Measurements from ENCODE around the gene PHLDB3. TPM values are rescaled to one million over a fixed set of nuclear protein-coding genes. Genes with fewer than 3 reads are reported as not detected.

PHLDB3 gene
- total RNA-seq, 1 experiment from 2014 or later, result 5.6 TPM

DNA sequence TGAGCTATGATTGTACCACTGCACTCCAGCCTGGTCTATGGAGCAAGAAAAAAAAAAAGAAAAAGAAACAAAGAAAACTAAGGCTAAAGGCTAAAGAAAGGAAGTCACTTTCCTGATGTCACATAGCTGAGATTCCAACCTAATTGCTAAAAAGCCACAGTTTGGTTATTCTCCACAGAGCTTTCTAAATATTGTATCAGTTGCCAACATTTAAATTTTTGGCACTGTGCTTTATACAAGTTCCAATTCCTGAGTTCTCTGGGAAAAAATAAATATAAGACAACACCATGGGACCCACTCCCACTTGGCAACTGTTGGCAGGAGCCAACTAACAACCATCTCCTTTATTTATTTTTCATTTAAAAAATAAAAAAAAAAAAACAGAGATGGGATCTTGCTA is 27.9 kb downstream of the PHLDB3 start:
- no peaks in the 10 kb centered on the region for H3K36me3 ChIP-seq (ENCODE audit: insufficient read depth, low read length)
- no peak overlapping the region for H2AFZ ChIP-seq (ENCODE audit: low read length)
- no peak overlapping the region for H3K4me3 ChIP-seq (ENCODE audit: low read length)
- H3K79me2 ChIP-seq (ENCODE audit: low read length), result no peaks in the 10 kb centered on the region
- no peak for DNase-seq
- no peaks in the 10 kb centered on the region for H3K4me1 ChIP-seq (ENCODE audit: low read length)
- H3K9me2 ChIP-seq (replicated peaks; ENCODE audit: insufficient read depth, low read length), result no peaks in the 10 kb centered on the region
- no peaks in the 10 kb centered on the region for H3K9me3 ChIP-seq (ENCODE audit: low read length)
- H4K20me1 ChIP-seq (ENCODE audit: insufficient read depth, low read depth, low read length), result no peaks in the 10 kb centered on the region
- H3K4me2 ChIP-seq (ENCODE audit: low read depth, low read length, poor library complexity, severe bottlenecking), result no peak overlapping the region
- no peak overlapping the region for H3K9ac ChIP-seq (ENCODE audit: low read length)
- no peak overlapping the region for H3K27ac ChIP-seq (ENCODE audit: low read length)
- H3K27me3 ChIP-seq (ENCODE audit: low read length), result no peaks in the 10 kb centered on the region

DNA sequence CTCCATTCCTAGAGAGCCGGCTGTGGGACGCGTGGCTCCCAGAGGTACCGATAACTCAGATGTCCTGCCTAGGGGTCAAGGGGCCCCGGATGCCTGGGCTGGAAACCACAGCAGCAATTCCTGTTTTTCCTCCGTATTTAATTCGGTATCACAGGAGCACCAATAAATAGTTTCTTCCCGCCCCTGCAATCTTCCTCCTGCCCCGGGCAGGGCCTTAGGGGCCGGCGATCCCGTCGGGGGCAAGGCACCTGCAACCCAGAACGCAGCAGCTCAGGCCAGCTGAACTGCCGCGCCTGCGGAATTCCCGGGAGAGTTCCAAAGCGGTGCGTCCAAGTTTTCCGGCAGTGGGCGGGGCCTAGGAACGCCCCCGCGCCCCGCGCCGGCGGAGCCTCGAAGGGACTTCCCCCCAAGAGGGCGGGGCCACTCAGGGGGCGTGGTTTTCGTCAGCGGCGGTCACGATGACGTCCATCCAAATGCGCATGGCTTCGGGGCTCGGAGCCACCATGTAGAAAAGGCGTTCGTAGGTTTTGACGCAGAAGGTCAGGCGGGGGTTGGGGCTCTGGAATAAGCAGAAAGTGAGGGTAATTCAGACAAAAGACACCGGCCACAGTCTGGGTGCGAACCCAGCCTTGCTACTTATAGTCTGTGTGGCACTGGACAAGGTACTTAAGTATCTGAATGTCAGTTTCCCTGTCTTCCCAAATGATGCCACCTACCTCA is 29.4 kb downstream of the PHLDB3 start:
- DNase-seq, result peak; percentile 48
- H3K27ac ChIP-seq (ENCODE audit: low read length), result no peak overlapping the region
- no peaks in the 10 kb centered on the region for H3K9me3 ChIP-seq (ENCODE audit: low read length)
- H3K9me2 ChIP-seq (replicated peaks; ENCODE audit: insufficient read depth, low read length), result no peaks in the 10 kb centered on the region
- no peaks in the 10 kb centered on the region for H3K27me3 ChIP-seq (ENCODE audit: low read length)
- H2AFZ ChIP-seq (ENCODE audit: low read length), result no peak overlapping the region
- H3K79me2 ChIP-seq (ENCODE audit: low read length), result no peaks in the 10 kb centered on the region
- H3K4me1 ChIP-seq (ENCODE audit: low read length), result no peaks in the 10 kb centered on the region
- no peak overlapping the region for H3K4me3 ChIP-seq (ENCODE audit: low read length)
- no peak overlapping the region for H3K9ac ChIP-seq (ENCODE audit: low read length)
- no peaks in the 10 kb centered on the region for H3K36me3 ChIP-seq (ENCODE audit: insufficient read depth, low read length)
- H3K4me2 ChIP-seq (ENCODE audit: low read depth, low read length, poor library complexity, severe bottlenecking), result no peak overlapping the region
- H4K20me1 ChIP-seq (ENCODE audit: insufficient read depth, low read depth, low read length), result no peaks in the 10 kb centered on the region

DNA sequence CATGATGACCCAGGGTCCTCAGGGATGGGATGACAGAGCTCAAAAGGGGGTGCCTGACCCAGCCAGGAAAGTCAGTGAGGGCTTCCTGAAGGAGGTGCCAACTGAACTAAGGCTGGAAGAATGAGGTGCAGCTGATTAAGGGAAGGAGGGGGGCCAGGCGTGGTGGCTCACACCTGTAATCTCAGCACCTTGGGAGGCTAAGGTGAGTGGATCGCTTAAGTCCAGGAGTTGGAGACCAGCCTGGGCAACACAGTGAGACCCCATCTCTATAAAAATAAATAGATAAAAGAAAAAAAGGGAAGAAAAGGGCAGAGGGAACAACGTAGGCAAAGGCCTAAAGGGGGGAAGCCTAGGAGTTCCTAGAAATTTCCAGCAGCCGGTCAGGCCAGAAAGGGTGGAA is 30.1 kb downstream of the PHLDB3 start:
- H3K9ac ChIP-seq (ENCODE audit: low read length), result no peak overlapping the region
- H3K4me1 ChIP-seq (ENCODE audit: low read length), result no peaks in the 10 kb centered on the region
- H3K27me3 ChIP-seq (ENCODE audit: low read length), result no peaks in the 10 kb centered on the region
- H3K9me2 ChIP-seq (replicated peaks; ENCODE audit: insufficient read depth, low read length), result no peaks in the 10 kb centered on the region
- no peak overlapping the region for H3K27ac ChIP-seq (ENCODE audit: low read length)
- no peak overlapping the region for H2AFZ ChIP-seq (ENCODE audit: low read length)
- H4K20me1 ChIP-seq (ENCODE audit: insufficient read depth, low read depth, low read length), result no peaks in the 10 kb centered on the region
- H3K36me3 ChIP-seq (ENCODE audit: insufficient read depth, low read length), result no peaks in the 10 kb centered on the region
- H3K79me2 ChIP-seq (ENCODE audit: low read length), result no peaks in the 10 kb centered on the region
- H3K4me3 ChIP-seq (ENCODE audit: low read length), result no peak overlapping the region
- DNase-seq, result no peak
- no peak overlapping the region for H3K4me2 ChIP-seq (ENCODE audit: low read depth, low read length, poor library complexity, severe bottlenecking)
- H3K9me3 ChIP-seq (ENCODE audit: low read length), result no peaks in the 10 kb centered on the region

DNA sequence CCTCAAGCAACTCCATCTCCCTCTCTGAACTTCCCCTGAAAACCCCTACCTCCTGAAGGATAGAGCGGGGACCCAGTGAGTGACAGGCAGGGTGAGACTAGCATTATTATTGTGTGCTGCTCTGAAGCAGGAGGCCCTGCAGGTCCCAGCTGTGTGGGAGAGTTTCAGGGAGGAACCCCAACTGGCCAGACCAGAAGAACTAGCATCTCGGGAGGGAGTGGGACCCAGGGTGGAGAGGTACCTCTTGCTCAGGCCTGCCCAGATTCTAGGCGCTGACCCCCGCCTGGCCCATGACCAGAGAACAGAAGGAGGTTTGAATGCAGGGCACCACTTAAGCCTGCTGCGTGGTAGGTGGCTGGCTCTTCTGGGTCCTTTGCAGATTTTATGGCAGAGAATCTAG is 33.5 kb downstream of the PHLDB3 start:
- Histone ChIP-seq H3K27me3 (ENCODE audit: low read length) (no peaks in the 10 kb centered on the region), H3K27ac (ENCODE audit: low read length) (no peak overlapping the region), H3K4me3 (ENCODE audit: low read length) (no peak overlapping the region), H3K4me2 (ENCODE audit: low read depth, low read length, poor library complexity, severe bottlenecking) (no peak overlapping the region), H4K20me1 (ENCODE audit: insufficient read depth, low read depth, low read length) (no peaks in the 10 kb centered on the region), H3K79me2 (ENCODE audit: low read length) (no peaks in the 10 kb centered on the region), H3K36me3 (ENCODE audit: insufficient read depth, low read length) (no peaks in the 10 kb centered on the region), H2AFZ (ENCODE audit: low read length) (no peak overlapping the region), H3K9me3 (ENCODE audit: low read length) (no peaks in the 10 kb centered on the region), H3K4me1 (ENCODE audit: low read length) (no peaks in the 10 kb centered on the region), H3K9ac (ENCODE audit: low read length) (no peak overlapping the region), H3K9me2 (replicated peaks; ENCODE audit: insufficient read depth, low read length) (no peaks in the 10 kb centered on the region)
- no peak for DNase-seq

DNA sequence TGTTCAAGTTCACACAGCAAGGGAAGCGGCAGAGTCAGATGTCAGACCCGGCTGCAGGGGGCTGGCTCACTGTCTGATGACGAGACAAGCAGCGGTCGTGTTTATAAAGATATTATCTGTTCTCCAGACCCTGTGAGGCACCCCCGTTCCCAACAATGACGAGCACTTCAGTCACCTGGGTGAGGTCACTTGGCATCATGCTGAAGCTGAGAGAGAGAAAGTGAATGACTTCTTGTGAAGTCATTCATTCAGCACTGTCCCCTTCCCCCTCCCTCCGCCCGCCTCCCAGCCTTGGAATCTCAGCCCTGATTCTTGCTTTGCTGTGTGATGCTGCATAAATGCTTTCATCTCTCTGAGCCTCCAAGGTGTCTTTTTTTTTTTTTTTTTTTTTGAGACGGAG is 34.3 kb downstream of the PHLDB3 start:
- H3K9me2 ChIP-seq (replicated peaks; ENCODE audit: insufficient read depth, low read length), result no peaks in the 10 kb centered on the region
- no peak for DNase-seq
- no peaks in the 10 kb centered on the region for H3K9me3 ChIP-seq (ENCODE audit: low read length)
- H3K79me2 ChIP-seq (ENCODE audit: low read length), result no peaks in the 10 kb centered on the region
- H3K36me3 ChIP-seq (ENCODE audit: insufficient read depth, low read length), result no peaks in the 10 kb centered on the region
- H3K4me1 ChIP-seq (ENCODE audit: low read length), result no peaks in the 10 kb centered on the region
- no peaks in the 10 kb centered on the region for H4K20me1 ChIP-seq (ENCODE audit: insufficient read depth, low read depth, low read length)
- no peak overlapping the region for H3K4me2 ChIP-seq (ENCODE audit: low read depth, low read length, poor library complexity, severe bottlenecking)
- no peak overlapping the region for H3K27ac ChIP-seq (ENCODE audit: low read length)
- no peak overlapping the region for H3K9ac ChIP-seq (ENCODE audit: low read length)
- no peak overlapping the region for H2AFZ ChIP-seq (ENCODE audit: low read length)
- no peak overlapping the region for H3K4me3 ChIP-seq (ENCODE audit: low read length)
- no peaks in the 10 kb centered on the region for H3K27me3 ChIP-seq (ENCODE audit: low read length)

DNA sequence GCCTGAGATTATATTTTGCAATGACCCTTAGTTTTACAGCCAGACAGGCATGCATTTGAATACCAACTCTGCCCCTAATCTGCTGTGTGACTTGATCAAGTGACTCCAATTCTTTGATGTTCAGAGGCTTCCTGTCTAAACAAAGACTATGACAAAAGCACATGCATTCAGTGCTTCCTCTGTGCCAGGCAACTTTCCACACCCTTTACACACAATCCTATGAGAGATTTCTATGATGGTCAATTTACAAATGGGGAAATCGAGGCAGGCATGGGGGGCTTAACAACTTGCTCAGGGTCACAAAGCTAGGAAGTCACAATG is 35.4 kb downstream of the PHLDB3 start:
- Histone ChIP-seq H3K4me3 (ENCODE audit: low read length) (no peak overlapping the region), H3K4me1 (ENCODE audit: low read length) (no peaks in the 10 kb centered on the region), H3K27me3 (ENCODE audit: low read length) (no peaks in the 10 kb centered on the region), H3K9me2 (replicated peaks; ENCODE audit: insufficient read depth, low read length) (no peaks in the 10 kb centered on the region), H3K9ac (ENCODE audit: low read length) (no peak overlapping the region), H4K20me1 (ENCODE audit: insufficient read depth, low read depth, low read length) (no peaks in the 10 kb centered on the region), H3K79me2 (ENCODE audit: low read length) (no peaks in the 10 kb centered on the region), H3K4me2 (ENCODE audit: low read depth, low read length, poor library complexity, severe bottlenecking) (no peak overlapping the region), H3K36me3 (ENCODE audit: insufficient read depth, low read length) (no peaks in the 10 kb centered on the region), H2AFZ (ENCODE audit: low read length) (no peak overlapping the region), H3K9me3 (ENCODE audit: low read length) (no peaks in the 10 kb centered on the region), H3K27ac (ENCODE audit: low read length) (no peak overlapping the region)
- no peak for DNase-seq

DNA sequence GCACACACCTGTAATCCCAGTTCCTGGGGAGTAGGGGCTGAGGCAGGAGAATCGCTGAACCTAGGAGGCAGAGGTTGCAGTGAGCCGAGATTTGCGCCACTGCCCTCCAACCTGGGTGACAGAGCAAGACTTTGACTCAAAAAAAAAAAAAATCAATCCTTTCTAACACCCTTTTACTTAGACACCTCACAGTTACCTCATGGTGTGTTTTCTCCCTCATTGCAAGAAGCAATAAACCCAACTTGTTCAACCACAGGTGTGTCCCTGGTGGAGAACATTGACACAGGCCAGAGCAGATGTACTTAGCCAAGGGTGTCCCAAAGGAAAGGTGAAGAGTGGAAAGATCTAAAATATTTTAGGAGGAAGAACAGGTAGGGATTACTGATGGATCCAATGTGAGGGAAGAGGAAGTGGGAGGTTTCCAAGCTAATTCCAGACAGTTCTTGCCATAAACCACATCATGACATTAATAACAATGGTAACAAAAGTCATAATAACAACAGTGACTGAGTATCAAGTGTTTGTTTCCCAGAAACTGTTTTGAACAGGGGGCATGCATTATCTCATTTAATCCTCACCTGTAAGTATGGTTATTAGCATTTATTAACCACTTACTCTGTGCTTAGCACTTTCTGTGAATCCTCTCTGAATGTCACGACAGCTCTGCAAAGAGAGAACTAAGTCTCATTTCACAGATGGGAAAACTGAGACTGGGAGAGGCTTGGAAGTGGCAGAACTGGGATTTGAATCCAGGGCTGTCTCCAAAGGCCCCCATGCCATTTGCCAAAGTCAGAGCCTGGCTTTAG is 36.0 kb downstream of the PHLDB3 start:
- H3K27ac ChIP-seq (ENCODE audit: low read length), result no peak overlapping the region
- H4K20me1 ChIP-seq (ENCODE audit: insufficient read depth, low read depth, low read length), result no peaks in the 10 kb centered on the region
- H2AFZ ChIP-seq (ENCODE audit: low read length), result no peak overlapping the region
- H3K9me3 ChIP-seq (ENCODE audit: low read length), result no peaks in the 10 kb centered on the region
- H3K9ac ChIP-seq (ENCODE audit: low read length), result no peak overlapping the region
- H3K36me3 ChIP-seq (ENCODE audit: insufficient read depth, low read length), result no peaks in the 10 kb centered on the region
- no peaks in the 10 kb centered on the region for H3K79me2 ChIP-seq (ENCODE audit: low read length)
- H3K4me3 ChIP-seq (ENCODE audit: low read length), result no peak overlapping the region
- H3K9me2 ChIP-seq (replicated peaks; ENCODE audit: insufficient read depth, low read length), result no peaks in the 10 kb centered on the region
- no peaks in the 10 kb centered on the region for H3K4me1 ChIP-seq (ENCODE audit: low read length)
- no peaks in the 10 kb centered on the region for H3K27me3 ChIP-seq (ENCODE audit: low read length)
- H3K4me2 ChIP-seq (ENCODE audit: low read depth, low read length, poor library complexity, severe bottlenecking), result no peak overlapping the region
- DNase-seq, result no peak

DNA sequence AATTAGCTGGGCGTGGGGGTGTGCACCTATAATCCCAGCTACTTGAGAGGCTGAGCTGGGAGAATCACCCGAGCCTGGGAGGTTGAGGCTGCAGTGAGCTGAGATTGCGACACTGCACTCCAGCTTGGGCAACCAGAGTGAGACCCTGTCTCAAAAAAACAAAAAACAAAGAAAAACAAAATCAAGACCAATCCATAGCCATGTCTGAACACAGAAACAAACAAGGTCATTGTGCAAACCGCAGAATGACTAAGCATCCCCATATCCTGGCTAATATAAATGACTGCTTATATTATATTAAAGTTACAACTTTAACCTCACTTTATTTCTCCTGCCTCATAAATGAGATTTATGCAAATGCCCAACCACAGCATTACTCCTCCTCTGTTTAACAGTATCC is 36.8 kb downstream of the PHLDB3 start:
- H3K79me2 ChIP-seq (ENCODE audit: low read length), result no peaks in the 10 kb centered on the region
- H3K36me3 ChIP-seq (ENCODE audit: insufficient read depth, low read length), result no peaks in the 10 kb centered on the region
- H3K4me3 ChIP-seq (ENCODE audit: low read length), result no peak overlapping the region
- H3K4me1 ChIP-seq (ENCODE audit: low read length), result no peaks in the 10 kb centered on the region
- no peaks in the 10 kb centered on the region for H3K27me3 ChIP-seq (ENCODE audit: low read length)
- no peak overlapping the region for H3K27ac ChIP-seq (ENCODE audit: low read length)
- DNase-seq, result no peak
- no peaks in the 10 kb centered on the region for H4K20me1 ChIP-seq (ENCODE audit: insufficient read depth, low read depth, low read length)
- H3K9ac ChIP-seq (ENCODE audit: low read length), result no peak overlapping the region
- no peaks in the 10 kb centered on the region for H3K9me2 ChIP-seq (replicated peaks; ENCODE audit: insufficient read depth, low read length)
- no peak overlapping the region for H3K4me2 ChIP-seq (ENCODE audit: low read depth, low read length, poor library complexity, severe bottlenecking)
- H3K9me3 ChIP-seq (ENCODE audit: low read length), result no peaks in the 10 kb centered on the region
- no peak overlapping the region for H2AFZ ChIP-seq (ENCODE audit: low read length)
